GM18907 (cell line): Measurements from ENCODE around the gene DNLZ.

Experiments
- ATAC-seq: cut with Tn5 transposase; IDR thresholded peaks from one replicate; pipeline ENCODE4 v1.9.1; 2021; ENCODE audit warnings: mild to moderate bottlenecking, moderate library complexity; ENCODE audit not compliant: unreplicated experiment

The DNLZ gene

DNA sequence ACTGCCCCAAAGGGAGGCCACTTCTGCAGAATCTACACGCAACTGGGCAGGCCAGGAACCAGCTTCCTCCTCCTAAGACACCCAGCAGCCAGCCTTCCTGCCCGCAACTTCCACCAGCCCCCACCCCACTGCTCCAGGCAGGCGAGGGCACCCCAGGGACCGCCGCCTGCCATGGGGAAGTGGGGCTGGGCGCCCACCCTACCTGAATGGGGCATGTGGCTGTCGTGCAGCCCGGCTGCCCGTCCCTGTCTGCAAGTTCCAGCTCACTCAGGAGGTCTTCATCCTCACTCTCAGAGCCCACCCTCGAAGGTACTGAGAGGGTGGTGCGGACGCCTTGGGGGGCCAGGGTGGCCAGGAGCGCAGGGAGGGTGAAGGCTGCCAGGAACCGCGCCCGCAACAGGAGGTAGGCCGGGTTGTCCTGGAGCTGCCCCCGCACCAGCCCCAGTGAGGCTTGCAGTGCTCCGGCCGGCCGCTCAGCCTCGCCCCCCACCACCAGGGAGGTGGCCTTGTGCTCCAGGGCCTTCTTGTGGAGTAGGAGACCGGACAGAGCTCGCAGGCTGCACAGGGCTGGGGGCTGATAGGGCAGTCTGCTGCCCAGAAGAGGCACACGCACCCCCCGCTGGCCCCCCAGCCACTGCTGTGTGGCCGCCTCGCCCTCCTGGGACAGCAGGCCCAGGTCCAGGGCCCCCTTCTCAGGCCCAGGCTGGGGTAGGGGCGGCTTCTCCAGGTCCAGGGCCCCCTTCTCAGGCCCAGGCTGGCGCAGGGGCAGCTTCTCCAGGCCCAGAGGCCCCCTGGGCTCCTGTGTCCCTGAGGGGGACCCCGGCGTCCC is 14.0 kb upstream of the DNLZ start:
- no peak for ATAC-seq

DNA sequence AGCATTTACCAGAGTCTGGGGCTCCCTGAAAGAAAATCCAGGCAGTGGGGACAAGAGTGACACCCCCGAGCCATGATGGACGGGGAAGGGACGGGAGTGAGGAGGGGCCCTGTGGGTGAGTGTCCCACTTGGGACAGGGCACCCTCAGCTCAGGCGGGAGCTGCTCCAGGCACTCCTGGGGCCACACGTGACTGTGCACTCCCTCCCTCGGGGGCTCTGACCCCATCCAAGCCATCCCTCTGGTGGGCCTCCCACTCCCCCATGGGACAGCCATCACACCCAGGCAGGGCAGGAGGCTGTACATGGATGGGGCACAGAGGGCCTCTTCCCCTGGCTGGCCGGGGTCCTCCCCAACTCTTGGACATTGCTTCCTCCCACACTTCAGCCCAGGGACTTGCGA is 12.9 kb upstream of the DNLZ start:
- ATAC-seq, result no peak

DNA sequence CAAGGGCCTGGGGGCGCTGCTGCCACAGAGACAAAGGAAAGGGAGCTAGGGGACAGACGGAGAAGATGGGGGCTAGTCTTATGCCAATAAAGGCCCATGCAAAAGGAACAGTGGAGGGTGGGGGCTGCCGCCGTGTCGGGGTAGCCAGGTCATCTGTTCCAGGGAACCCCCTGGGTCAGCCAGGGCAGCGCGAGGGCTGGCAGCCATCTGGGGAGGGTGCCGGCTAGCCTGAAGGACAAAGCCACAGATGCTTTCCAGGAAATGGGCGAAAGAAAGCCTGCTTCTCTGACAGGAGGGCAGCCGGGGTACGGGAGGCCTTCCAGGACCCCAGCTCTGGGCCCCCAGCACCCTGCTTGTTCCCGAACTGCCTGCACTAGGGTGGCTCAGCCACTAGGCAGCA is 11.6 kb upstream of the DNLZ start:
- ATAC-seq, result no peak

DNA sequence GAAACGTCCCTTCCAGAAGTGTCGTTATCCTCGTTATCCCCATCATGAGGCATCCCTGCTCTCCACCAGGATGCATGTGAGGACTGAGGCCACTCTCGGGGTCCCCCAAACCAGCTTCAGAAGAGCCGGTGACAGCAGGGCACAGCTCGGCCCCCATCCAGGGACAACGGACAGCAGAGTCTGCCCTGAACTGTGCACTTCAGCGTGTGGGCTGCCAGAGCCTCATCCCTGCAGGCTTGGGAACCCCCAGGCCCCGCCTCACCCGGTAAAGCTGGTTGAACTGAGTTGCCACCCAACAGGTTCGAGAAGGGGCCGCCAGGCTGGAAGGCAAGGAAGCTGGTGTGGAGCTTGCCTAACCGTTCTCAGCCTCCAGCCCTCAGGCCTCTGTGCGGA is 10.6 kb upstream of the DNLZ start:
- no peak for ATAC-seq

DNA sequence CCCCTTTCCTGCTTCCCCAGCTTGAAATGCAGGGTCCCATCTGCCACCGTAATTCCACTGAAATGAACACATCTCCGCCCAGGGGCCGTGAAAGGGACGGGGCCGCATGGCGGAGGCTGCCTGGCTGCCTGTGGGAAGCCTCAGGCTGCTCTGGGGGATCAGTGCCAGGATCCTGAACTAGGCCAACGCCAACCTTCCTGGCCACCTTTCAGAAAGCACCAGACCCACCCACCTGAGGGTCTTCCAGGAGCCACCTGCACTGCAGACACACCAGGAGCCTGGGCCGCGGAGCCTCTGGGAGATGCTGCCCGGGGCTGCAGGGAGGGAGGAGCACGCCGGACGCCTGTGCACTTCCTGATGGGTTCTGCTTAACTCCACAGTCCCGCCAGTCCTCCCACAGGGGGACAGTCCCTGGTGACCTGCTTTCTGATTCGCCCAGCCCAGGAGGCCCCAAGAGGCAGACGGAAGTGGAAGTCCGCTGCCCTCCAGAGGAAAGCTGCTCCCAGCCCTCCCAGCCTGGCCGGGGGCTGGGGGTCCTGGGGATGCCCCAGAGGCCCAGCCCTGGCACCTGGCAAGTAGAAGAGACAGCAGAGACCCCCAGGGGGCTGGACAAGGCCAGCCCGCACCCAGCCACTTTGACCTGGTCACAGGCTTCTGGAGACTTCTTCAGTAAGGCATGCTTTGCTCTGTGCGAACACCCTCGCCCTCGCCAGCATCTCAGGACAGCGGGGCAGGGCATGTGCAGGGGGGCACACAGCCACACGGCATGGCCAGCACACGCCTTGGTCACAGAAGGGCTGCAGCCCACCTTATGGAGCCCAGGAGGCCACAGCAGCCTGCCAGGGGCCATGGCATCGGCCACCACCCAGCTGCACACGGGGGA is 10.0 kb upstream of the DNLZ start, which contains the start of gene CARD9:
CARD9 (minus strand) TSS at position 370 of the 883 bp plus-strand sequence. CDS start 1,591 bp downstream, outside the sequence.
- no peak for ATAC-seq

DNA sequence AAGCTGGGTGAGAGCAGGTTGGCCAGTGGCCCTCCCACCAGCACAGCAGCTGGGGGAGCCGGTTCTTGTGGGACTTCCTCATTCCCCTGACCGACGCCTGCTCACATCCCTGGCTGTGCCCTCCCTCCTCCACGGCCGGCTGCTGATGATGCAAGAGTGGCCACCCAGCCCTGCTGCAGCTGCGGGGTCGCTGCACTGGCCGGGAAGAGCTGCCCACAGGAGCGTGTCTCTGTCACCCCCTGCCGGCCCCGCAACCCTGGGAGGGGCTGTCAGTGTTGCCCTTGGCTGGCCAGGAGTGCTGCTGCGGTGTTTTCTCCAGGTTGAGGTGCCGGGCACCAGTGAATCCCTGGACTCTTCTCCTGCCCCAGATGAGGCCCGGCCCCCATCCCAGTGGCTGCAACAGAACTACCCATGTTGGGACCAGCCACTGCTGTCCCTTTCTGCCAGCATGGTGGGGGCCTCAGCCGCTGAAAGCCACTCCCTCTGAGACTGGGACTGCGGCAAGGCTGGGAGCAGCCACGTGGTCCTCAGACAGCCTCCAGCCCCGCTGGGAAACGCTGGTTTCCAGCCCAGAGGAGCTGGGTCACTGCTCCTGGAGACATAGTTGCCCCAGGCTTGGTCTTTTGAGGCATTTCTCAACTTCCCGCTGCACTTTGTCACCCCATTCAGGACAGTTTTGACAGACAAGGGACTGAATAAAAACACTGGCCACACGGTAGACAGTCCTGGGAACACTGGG is 9.2 kb upstream of the DNLZ start:
- no peak for ATAC-seq

DNA sequence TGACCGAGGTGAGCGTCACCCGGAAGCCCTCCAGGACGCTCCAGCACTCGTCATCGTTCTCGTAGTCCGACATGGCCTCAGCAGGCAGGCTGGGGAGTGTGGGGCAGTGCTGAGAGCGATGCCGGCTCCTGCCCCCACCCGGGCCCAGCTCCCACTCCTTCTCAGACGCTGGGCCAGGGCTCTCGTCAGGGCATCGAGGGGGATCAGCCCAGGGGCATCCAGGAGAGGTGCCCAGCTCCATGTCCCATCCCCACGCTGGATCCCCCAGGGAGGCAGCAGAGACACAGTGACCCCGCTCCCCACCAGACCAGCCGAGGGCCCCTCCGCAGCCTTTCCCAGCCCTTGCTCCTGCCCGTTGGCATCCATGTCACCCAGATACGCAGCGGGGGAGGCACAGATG is 8.5 kb upstream of the DNLZ start:
- no peak for ATAC-seq

DNA sequence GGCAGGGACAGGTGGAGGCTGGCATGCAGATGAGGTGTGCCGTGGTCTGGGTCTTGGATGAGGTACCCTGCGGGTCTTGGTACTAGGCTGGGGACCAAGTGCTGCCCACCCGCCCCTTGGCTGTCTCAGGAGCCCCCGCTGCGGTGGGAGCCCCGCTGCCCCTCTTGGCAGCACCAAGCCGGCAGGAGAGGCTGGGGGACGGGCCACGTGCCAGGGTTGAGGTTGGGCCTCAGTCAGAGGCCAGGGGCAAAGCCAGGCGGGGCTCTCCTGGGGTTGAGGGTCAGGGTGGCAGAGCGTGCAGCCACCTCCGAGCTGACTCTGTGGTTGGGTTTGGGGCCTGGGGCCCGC is 8.0 kb upstream of the DNLZ start:
- no peak for ATAC-seq

DNA sequence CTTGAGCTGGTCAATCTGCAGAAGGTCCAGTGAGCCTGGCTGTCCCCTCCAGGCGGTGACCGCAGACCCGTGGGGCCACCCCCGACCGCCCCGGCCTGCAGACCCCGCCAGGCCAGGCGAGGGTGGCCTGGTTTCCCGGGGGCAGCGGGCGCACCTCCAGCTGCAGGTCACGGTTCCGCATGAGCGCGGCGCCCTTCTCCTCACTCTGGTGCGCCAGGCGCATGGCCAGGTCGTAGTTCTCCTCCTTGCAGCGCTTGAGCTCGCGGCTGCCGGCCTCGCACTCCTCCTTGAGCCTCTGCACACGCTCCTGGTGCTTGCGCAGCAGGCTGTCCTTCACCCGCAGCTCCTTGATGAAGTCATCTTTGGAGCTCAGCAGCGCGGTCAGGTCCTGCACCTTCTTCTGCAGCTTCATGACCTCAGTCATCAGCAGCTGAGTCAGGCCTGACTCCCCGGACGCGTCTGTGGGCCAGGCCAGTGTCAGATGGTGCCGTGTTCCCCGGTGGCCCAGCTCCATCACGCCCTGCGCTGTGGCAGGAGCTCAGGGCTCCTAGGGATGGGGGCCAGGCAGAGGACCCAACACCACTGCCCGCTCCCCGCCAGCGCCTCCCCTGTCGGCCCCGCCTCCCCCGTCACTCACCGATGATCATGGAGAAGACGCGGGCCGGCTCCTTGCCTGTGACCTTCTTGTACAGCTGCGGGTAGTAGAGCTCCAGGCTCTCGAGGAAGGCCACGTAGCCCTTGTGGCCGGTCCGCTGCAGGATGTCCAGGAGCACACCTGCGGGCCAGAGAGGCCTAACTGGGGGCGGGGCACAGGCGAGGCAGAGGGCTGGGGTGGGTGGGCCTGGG is 7.4 kb upstream of the DNLZ start:
- no peak for ATAC-seq

DNA sequence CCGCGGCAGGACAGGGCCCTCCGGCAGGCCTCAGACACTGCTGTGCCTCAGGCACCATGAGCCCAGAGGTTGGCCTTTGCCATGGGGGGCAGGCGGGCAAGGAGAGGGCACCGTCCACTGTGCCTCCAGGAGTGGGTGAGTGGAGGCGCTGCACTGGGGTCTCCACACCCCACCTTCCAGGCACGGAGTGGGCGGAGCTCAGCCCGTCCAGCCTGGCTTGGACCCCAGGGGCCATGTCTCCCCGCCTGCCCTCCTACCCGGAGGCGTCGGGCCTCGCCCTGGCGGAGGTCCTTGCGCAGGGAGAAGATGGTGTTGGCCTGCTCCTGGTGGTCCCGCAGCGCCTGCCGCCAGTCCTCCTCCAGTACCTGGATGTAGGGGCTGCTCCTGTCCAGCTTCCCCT is 6.5 kb upstream of the DNLZ start:
- ATAC-seq, result no peak

DNA sequence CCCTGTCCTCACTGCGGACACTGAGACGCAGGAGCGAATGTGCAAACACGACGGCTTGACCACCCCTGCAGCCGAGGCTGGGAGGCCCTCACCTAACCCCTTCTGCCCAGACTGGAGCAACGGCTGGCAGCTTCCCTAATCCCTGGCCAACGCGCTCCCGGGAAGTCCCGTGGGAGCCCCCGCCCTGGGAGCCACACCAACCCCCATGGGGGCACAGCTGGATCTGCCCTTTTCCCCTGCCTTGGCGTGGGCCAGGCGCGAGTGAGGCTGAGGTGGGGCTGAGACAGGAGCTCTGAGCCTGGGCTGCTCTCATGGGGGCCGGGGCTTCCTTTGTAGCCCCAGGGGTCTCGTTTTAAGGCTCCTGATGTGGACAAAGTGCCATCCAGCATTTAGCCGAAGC is 4.6 kb upstream of the DNLZ start:
- ATAC-seq, result no peak

DNA sequence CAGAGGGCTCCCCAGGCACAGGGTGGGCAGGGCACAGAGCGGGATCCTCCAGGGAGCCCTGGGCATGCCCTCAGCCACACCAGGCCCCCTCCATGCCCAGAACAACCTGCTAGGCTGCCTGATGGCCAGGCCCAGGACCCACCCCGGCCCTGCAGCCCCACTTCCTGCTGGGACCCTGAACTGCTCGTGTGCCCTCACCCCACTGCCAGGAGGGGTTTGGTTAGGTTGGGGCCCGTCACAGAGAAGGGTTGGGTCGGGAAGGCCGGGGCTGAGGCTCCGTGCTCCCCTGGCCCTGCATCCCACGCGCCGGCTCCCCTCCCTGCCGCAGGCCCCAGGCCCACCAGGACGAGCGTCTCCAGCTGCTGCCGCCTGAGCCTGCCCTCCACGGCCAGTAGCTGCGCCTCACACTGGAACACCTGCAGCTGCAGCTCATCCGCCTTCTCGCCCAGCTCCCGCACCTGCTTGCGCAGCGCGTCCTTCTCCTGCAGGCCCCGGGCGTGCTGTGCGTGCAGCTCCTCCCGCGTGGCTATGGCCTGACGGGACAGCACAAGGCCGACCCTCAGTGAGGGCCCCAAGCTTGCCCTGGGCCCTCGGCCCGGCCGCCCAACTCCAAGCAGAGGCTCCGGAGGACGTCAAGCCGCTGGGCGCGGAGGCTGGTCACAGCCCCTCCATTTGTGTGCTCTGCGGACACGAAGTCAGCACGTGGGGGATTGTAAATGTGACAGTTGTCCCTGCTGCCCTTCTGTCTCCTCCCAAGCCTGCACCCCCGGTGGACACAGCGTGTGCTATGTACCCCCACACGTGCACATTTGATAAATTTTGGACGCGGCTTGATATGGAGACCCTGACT is 4.0 kb upstream of the DNLZ start:
- ATAC-seq, result no peak

DNA sequence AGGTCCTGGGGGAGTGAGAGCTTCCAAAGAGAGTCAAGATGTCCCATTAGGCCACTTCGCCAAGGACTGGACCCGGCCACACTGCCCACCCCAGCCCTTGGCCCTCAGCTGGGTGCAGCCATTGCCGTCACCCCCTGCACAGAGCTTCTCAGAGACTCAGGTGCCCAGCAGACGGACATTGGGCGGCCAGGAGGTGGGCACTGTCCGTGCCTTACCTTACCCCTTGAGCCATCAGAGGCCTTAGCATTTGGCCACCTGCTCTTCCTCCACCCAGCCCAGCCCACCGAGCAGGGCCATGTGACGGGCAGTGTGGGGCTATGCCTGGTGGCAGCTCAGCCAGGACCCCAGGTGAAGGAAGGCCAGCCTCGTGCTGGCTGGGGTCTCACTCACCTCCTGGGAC is 3.3 kb upstream of the DNLZ start:
- no peak for ATAC-seq

DNA sequence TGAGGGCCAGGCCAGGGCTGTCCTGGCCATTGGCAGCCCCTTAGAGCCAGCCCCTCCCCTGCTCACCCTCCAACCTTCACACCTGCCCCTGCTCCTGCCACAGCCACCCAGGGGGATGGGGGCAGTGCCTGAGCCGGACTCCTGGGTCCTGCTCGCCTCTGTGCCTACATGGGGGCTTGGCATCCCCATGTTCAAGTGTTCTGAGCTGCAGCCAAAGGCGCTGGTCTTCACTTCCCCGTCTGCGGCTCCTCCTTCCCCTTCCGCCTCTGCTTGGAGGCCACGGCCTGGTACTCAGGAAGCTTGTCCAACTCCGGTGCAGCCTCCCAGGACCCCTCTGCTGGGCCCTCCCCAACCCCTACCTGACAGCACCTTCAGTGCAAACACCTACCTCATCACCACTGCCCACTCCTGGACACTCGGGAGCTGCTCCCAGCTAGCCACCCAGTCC is 2.3 kb upstream of the DNLZ start:
- ATAC-seq, result no peak

DNA sequence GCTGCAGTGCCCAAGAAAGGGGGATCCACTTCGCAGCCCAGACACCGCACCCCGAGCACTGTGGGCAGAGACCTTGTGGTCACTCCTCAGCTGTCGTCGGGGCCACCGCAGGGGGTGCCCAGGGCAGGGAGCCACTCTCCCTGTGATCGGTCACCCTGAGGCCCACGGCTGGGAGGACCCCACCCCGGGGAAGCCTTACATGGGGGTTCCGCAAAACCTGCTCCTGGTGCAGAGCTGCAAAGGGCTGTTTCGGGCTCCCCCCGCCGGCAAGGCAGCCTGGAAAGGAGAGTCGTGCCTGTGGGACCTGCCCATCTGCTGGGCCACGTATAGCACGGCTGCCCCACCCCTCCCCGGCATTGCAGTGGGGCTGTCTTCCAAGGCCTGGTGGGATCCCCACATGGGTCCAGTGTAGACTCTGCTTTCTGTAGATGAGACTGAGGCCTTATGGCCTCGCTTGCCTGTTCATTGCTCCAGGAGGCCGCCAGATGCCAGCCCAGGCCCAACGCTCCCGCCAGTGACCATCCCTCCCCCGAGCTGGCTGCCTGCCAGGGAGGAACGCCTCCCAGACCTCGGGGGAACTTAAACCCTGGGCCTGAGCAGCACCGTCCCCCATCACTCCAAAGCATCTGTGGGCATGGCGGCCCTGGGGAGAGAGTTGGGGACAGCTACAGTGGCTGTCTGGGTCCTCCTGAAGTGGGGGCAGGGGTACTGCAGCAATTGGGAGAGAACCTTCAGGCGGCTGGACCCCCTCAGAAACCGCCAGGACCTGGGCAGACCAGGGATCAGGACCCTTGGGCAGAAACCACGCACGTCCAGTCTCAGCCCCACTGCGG is 1.6 kb upstream of the DNLZ start:
- no peak for ATAC-seq

DNA sequence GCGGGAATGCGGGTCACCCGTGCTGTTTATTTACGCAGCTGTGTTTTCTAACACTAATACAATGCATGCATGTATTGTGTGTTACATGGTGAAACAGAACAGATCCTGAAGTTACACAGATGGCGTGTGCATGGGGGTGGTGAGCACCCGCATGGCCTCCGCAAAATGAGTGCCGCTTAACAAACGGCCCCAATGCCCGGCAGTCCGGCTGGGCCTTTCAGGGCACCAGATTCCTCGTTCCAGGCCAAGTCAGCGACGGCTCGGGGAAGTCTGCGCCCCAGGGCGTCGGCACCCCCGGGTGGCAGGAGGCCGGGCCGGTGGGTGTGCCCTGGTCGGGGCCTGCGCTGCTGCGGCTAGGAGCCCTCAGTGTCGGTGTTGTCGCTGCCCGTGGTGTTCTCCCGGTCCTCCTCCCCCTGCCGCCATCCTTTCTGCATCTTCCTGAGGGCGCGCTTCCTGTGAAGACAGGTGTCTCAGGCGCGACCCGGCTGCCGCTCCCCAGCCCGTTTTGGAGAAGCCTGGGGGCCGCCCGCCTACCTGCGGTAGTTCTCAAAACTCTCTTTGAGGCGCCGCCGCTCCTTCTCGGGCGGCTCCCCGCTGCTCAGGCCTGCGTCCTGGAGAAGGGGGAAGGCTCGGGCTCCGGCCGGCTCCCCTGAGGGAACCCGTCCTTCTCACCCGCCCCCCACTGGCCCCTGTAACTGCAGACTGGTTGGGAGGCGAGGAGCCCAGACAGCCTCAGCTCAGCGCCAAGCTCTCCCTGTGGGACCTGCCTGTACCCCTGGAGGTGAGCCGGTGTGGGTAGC is 605 bp upstream of the DNLZ start:
- no peak for ATAC-seq

DNA sequence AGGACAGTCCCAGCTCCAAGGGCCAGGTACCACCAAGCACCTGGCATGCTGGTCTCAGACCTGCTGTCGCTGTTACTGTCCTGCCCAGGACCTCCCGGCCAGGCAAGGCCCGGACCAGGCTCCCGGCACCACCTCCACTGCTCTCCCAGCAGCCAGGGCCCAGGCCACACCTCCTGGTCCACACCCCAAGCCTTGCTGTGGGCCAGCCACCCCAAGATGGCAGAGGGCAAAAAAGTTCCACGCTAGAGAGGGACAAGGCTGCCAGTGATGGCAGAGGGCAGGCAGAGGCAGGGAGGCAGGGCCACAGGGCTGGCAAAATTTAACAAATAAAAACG is 1.1 kb downstream of the DNLZ start:
- no peak for ATAC-seq
